ENCODE results near the gene PIH1D1.
"Not testable (repeated sequence)": the region's sequence is repeated elsewhere in the genome, so short reads cannot be mapped to it uniquely, and the experiment has no call there.

GRCh38 chr19:49444100-49444700, 7.4 kb downstream of the PIH1D1 start:
- TF ChIP-seq TCF12 (IDR thresholded peaks at IDR 0.05; ENCODE audit: low read depth, low read length); ATF2 (IDR thresholded peaks at IDR 0.05; ENCODE audit: low read length); CEBPB (IDR thresholded peaks at IDR 0.05; ENCODE audit: low read depth, low read length): not testable (repeated sequence)

All from H1 (cell line).